Measurements from ENCODE around the gene SH3BGR. TPM values are rescaled to one million over a fixed set of nuclear protein-coding genes. Genes with fewer than 3 reads are reported as not detected.

SH3BGR gene
- total and polyA plus RNA-seq, 7 donors, result 44.2 to 441 (median 240) TPM

DNA sequence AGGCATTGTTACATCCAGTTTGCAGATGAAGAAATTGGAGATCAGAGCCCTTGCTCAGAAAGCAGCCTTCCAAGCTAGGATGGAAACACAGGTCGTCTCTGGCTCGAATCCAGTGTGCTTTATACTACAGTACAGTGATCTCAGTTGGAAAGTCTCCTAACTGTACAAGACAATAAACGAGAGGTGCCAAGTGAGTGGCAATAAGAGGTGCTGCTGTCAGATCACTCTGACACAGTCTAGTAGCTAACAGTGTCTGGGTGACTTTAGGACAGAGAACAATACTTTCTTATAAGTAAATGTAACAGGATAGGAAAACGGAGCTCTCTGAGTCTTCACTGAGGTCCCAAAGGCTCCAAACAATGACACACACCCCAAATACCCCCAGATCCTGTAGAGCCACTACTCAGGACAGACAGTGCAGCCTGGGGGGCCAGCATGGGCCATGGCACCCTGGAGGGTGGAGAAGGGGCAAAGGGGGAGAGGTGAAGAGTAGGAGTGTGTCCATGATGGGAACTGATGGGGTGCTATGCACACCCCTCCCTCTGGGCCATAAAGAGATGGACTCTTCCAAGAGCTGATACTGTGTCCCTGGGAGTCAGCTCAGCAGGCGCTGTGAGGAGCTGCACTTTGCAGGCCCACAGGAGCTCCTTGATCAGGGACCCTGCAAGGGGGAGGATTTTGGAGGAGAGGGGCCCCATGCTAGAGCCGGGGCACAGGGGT is 3.3 kb downstream of the SH3BGR start:
- H3K27ac ChIP-seq, result peak overlapping the region; percentile 95
- no peaks in the 10 kb centered on the region for H3K36me3 ChIP-seq (ENCODE audit: insufficient read depth in 1 of 2, low read depth in 1 of 2)
- H3K4me1 ChIP-seq, result peaks cover 17% of the 10 kb centered on the region
- no peak for DNase-seq
- peak overlapping the region; percentile 75 for H3K4me3 ChIP-seq
- TF ChIP-seq, protein P1, sequence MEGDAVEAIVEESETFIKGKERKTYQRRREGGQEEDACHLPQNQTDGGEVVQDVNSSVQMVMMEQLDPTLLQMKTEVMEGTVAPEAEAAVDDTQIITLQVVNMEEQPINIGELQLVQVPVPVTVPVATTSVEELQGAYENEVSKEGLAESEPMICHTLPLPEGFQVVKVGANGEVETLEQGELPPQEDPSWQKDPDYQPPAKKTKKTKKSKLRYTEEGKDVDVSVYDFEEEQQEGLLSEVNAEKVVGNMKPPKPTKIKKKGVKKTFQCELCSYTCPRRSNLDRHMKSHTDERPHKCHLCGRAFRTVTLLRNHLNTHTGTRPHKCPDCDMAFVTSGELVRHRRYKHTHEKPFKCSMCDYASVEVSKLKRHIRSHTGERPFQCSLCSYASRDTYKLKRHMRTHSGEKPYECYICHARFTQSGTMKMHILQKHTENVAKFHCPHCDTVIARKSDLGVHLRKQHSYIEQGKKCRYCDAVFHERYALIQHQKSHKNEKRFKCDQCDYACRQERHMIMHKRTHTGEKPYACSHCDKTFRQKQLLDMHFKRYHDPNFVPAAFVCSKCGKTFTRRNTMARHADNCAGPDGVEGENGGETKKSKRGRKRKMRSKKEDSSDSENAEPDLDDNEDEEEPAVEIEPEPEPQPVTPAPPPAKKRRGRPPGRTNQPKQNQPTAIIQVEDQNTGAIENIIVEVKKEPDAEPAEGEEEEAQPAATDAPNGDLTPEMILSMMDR (IDR thresholded peaks at IDR 0.05), result no peak
- no peaks in the 10 kb centered on the region for H3K27me3 ChIP-seq (ENCODE audit: insufficient read depth in 3 of 3, low read length in 2 of 3)
- intact Hi-C loops (cut with DNase I), result no loop called here
- no peaks in the 10 kb centered on the region for H3K9me3 ChIP-seq
- ATAC-seq, result no peak
- WGBS, 3 donors, result 46 to 53% (median 50%) methylated on average over 6 of the region's 6 CpGs

DNA sequence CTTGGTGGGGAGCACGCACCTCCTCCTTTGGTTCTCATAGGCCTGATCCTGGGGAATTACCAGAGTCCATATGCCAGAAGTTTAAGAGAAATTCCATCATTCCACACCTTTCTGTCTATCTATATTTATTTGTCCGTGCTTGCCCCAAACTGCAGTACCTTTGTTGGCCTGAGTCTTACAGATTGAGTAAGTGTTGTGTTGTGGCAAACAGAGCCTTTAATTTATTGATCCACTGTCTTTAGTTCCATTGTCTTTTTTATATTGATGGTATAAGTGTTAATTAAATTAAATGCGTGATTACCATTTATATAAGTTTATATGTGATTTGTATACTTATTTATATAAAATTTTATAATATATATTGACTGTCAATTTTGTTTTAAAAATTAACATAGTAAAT is 4.9 kb downstream of the SH3BGR start:
- Histone ChIP-seq H3K27me3 (ENCODE audit: insufficient read depth in 3 of 3, low read length in 2 of 3) (no peaks in the 10 kb centered on the region), H3K9me3 (no peaks in the 10 kb centered on the region), H3K4me1 (peaks cover 14% of the 10 kb centered on the region), H3K36me3 (ENCODE audit: insufficient read depth in 1 of 2, low read depth in 1 of 2) (no peaks in the 10 kb centered on the region), H3K27ac (peak overlapping the region; percentile 28), H3K4me3 (peak overlapping the region; percentile 75)
- TF ChIP-seq, protein P1 (IDR thresholded peaks at IDR 0.05), result peak; percentile 42
- WGBS, 3 donors, result 58 to 82% (median 71%) methylated on average over 3 of the region's 3 CpGs
- intact Hi-C loops (cut with DNase I), result no loop called here
- ATAC-seq (no peak), DNase-seq (no peak)

DNA sequence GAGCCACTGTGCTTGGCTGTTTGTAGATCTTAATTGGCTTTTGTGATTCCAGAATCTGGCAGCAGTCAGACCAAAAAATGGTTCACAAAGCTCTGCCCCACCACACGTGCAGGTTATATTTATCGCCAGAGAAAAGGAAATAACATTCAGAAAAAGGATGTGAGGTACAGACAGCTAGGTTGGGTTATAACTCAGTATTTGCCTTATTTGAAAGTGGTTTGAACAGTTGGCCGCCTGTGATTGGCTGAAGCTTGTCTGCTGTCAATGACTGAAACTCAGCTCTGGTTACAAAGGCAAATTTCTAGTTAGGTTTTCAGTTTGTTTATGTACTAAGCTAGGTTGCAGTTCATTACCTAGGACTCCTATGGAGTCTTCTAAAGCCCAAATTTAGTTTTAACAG is 9.6 kb downstream of the SH3BGR start:
- H3K27me3 ChIP-seq (ENCODE audit: insufficient read depth in 3 of 3, low read length in 2 of 3), result no peaks in the 10 kb centered on the region

DNA sequence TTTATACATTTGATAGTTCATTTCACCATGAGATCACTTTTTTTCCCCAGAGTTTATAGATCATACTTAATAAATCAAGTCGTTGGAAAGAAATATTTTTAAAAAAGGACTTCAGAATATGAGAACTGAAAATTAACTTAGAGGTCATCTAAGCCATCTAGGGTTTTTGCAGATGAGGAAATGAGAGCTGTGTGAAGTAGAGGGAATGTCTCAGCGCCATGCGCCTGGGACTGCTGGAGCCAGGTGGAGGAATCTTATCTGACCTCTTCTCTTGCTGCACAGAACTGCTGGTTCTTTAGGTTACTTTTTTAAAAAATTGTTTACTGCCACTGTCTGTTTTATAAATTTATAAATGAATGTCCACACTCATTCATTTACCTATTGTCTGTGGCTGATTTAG is 11.5 kb downstream of the SH3BGR start:
- peak overlapping the region; percentile 15 for H3K27ac ChIP-seq
- TF ChIP-seq, protein P1 (IDR thresholded peaks at IDR 0.05), result no peak
- intact Hi-C loops (cut with DNase I), result no loop called here
- no peaks in the 10 kb centered on the region for H3K27me3 ChIP-seq (ENCODE audit: insufficient read depth in 3 of 3, low read length in 2 of 3)
- peaks cover 0 to 44% of the 10 kb centered on the region in 2 donors for H3K36me3 ChIP-seq (ENCODE audit: insufficient read depth in 1 of 2, low read depth in 1 of 2)
- H3K9me3 ChIP-seq, result no peaks in the 10 kb centered on the region
- H3K4me1 ChIP-seq, result peaks cover 20% of the 10 kb centered on the region
- no peak overlapping the region for H3K4me3 ChIP-seq
- ATAC-seq (no peak), DNase-seq (no peak)
- WGBS, 3 donors, result 59 to 75% (median 60%) methylated on average over 3 of the region's 3 CpGs

More for the DNA sequence above, 9.6 kb downstream of the SH3BGR start:
- TF ChIP-seq, protein P1 (IDR thresholded peaks at IDR 0.05), result no peak
- ATAC-seq, result peak in 2 of 4 donors; percentile 20 to 24
- Histone ChIP-seq H3K4me3 (no peak overlapping the region), H3K4me1 (peaks cover 3% of the 10 kb centered on the region), H3K36me3 (ENCODE audit: insufficient read depth in 1 of 2, low read depth in 1 of 2) (peaks cover 0 to 40% of the 10 kb centered on the region in 2 donors), H3K27ac (peak overlapping the region; percentile 3), H3K9me3 (no peaks in the 10 kb centered on the region)
- DNase-seq, result no peak
- intact Hi-C loops (cut with DNase I), result no loop called here
- 66 to 82% (median 74%) methylated on average over 3 of the region's 3 CpGs for WGBS, 3 donors

DNA sequence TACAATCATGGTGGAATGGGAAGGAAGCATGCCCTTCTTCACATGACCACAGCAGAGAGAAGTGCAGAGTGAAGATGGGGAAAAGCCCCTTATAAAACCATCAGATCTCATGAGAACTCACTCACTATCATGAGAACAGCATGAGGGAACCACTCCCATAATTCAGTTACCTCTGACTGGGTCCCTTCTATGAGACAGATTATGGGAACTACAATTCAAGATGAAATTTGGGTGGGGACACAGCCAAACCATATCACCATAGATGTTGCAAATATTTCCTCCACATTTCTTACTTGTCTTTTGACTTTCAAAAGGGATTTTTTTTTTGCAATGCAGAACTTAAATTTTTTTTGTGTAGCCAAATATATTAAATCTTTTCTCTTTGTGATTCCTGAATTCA is 14.8 kb downstream of the SH3BGR start:
- peaks cover 22% of the 10 kb centered on the region for H3K4me1 ChIP-seq
- TF ChIP-seq, protein P1 (IDR thresholded peaks at IDR 0.05), result no peak
- intact Hi-C loops (cut with DNase I), result no loop called here
- H3K4me3 ChIP-seq, result no peak overlapping the region
- H3K27ac ChIP-seq, result peak overlapping the region; percentile 73
- ATAC-seq (no peak), DNase-seq (no peak)
- H3K27me3 ChIP-seq (ENCODE audit: insufficient read depth in 3 of 3, low read length in 2 of 3), result no peaks in the 10 kb centered on the region
- peaks cover 0 to 44% of the 10 kb centered on the region in 2 donors for H3K36me3 ChIP-seq (ENCODE audit: insufficient read depth in 1 of 2, low read depth in 1 of 2)
- no peaks in the 10 kb centered on the region for H3K9me3 ChIP-seq
